ENCODE measurements around the gene TPCN2. TPM values are rescaled to one million over a fixed set of nuclear protein-coding genes. Genes with fewer than 3 reads are reported as not detected.

Gene TPCN2
- total RNA-seq, 4 donors from 2014 or later = 5.6 to 54.6 (median 17.7) TPM

- Histone ChIP-seq H3K27ac (peak overlapping the region; percentile 84 to 99), H3K27me3 (no peaks in the 10 kb centered on the region), H3K36me3 (no peaks in the 10 kb centered on the region), H3K9me3 (no peaks in the 10 kb centered on the region), H3K4me3 (no peak overlapping the region), H3K4me1 (peaks cover 20 to 32% of the 10 kb centered on the region in 2 donors)
- intact Hi-C loops (cut with DNase I; ENCODE audit: low total_unique reads) = loop anchor here (2.0 kb wide), 1 partner anchor 99 kb away; the partner anchor contains the start of genes IGHMBP2 and MRPL21
- DNase-seq = peak; percentile 41 to 57
- TF ChIP-seq CTCF (IDR thresholded peaks at IDR 0.05) (no peak), POLR2A (IDR thresholded peaks at IDR 0.05) (no peak)
These were observed 47.3 kb upstream of the TPCN2 start for GRCh38 chr11:69001243-69002081.

GRCh38 chr11:69002110-69002569, 46.6 kb upstream of the TPCN2 start:
- intact Hi-C loops (cut with DNase I; ENCODE audit: low total_unique reads) = no loop called here

GRCh38 chr11:69002570-69003231, 46.0 kb upstream of the TPCN2 start:
- Histone ChIP-seq H3K27me3 (no peaks in the 10 kb centered on the region), H3K27ac (peak overlapping the region; percentile 84 to 99), H3K4me3 (no peak overlapping the region), H3K36me3 (no peaks in the 10 kb centered on the region), H3K4me1 (peaks cover 20 to 38% of the 10 kb centered on the region in 2 donors), H3K9me3 (no peaks in the 10 kb centered on the region)
- peak; percentile 32 for DNase-seq
- TF ChIP-seq CTCF (IDR thresholded peaks at IDR 0.05) = no peak
- peak in 1 of 2 donors; percentile 23 for TF ChIP-seq POLR2A (IDR thresholded peaks at IDR 0.05)
- intact Hi-C loops (cut with DNase I; ENCODE audit: low total_unique reads) = no loop called here

More at GRCh38 chr11:69002110-69002569, 46.6 kb upstream of the TPCN2 start:
- H3K9me3 ChIP-seq = no peaks in the 10 kb centered on the region
- no peaks in the 10 kb centered on the region for H3K27me3 ChIP-seq
- H3K27ac ChIP-seq = peak overlapping the region; percentile 84 to 99
- H3K4me3 ChIP-seq = no peak overlapping the region
- no peaks in the 10 kb centered on the region for H3K36me3 ChIP-seq
- DNase-seq = peak in 1 of 2 donors; percentile 58
- TF ChIP-seq POLR2A (IDR thresholded peaks at IDR 0.05) = no peak
- no peak for TF ChIP-seq CTCF (IDR thresholded peaks at IDR 0.05)
- peaks cover 20 to 32% of the 10 kb centered on the region in 2 donors for H3K4me1 ChIP-seq

- Histone ChIP-seq H3K9me3 (no peaks in the 10 kb centered on the region), H3K27ac (peak overlapping the region; percentile 84 to 99), H3K4me1 (peaks cover 20 to 42% of the 10 kb centered on the region in 2 donors), H3K27me3 (no peaks in the 10 kb centered on the region), H3K36me3 (no peaks in the 10 kb centered on the region), H3K4me3 (no peak overlapping the region)
- peak in 1 of 2 donors; percentile 14 for DNase-seq
- intact Hi-C loops (cut with DNase I; ENCODE audit: low total_unique reads) = no loop called here
- TF ChIP-seq CTCF (IDR thresholded peaks at IDR 0.05) (no peak), POLR2A (IDR thresholded peaks at IDR 0.05) (no peak)
These were observed 45.3 kb upstream of the TPCN2 start for GRCh38 chr11:69003301-69003865.
